Esophagus squamous epithelium (tissue), 5 donors: ENCODE results near the gene GSE1. TPM values are rescaled to one million over a fixed set of nuclear protein-coding genes. Genes with fewer than 3 reads are reported as not detected.

Experiments
- DNase-seq: peaks from one replicate; lab custom pipeline; 2025; lab: John Stamatoyannopoulos, UW
- H3K27ac ChIP-seq, 4 donors: fragments of 200-600 bp; sonication (generic); one replicate each; pipeline ENCODE4 v1.5.1; 2016 to 2019; ENCODE audit warnings: mild to moderate bottlenecking in 1 of 4
- H3K27me3 ChIP-seq, 4 donors: fragments of 200-600 bp; sonication (generic); 1 replicate in 3 of 4; 2 replicates in 1 of 4; pipeline versions ENCODE4 v1.5.1 to v1.6.0; 2017 to 2021; ENCODE audit warnings: antibody characterized with exemption in 1 of 4
- H3K36me3 ChIP-seq, 3 donors: fragments of 200-600 bp; sonication (generic); one replicate each; pipeline ENCODE4 v1.5.1; 2016 to 2019
- H3K4me1 ChIP-seq, 3 donors: fragments of 200-600 bp; sonication (generic); one replicate each; pipeline ENCODE4 v1.5.1; 2017 to 2019
- H3K4me3 ChIP-seq, 4 donors: fragments of 200-600 bp; sonication (generic); 1 replicate in 3 of 4; 2 replicates in 1 of 4; pipeline ENCODE4 v1.5.1; 2016 to 2019; ENCODE audit warnings: mild to moderate bottlenecking in 2 of 4, moderate library complexity in 1 of 4
- H3K9me3 ChIP-seq, 3 donors: fragments of 200-600 bp; sonication (generic); one replicate each; pipeline ENCODE4 v1.5.1; 2016 to 2019
- CTCF ChIP-seq, 6 experiments: fragments of 450-650 bp in 4 of 6; fragments of 200-600 bp in 2 of 6; sonication (generic) in 2 of 6; IDR thresholded peaks; one replicate each; pipeline ENCODE4 v1.5.1; 2016 to 2019; ENCODE audit warnings: antibody characterized with exemption in 6 of 6, mild to moderate bottlenecking in 4 of 6, moderate library complexity in 4 of 6
- POLR2A ChIP-seq, 4 donors: fragments of 450-650 bp; IDR thresholded peaks; one replicate each; pipeline ENCODE4 v1.6.1; 2017; ENCODE audit warnings: antibody characterized with exemption in 4 of 4, mild to moderate bottlenecking in 4 of 4, moderate library complexity in 3 of 4
- WGBS, 2 donors: methylation state at CpG; one replicate each; pipeline ENCODE4 v1.1.5; 2018; 5-methylcytosine and 5-hydroxymethylcytosine counted together
- intact Hi-C: fragments of 100-400 bp; cut with DNase I; formaldehyde crosslinking; loops from one replicate; pipeline ENCODE4 v1.15.0; 2022
- total RNA-seq, 4 donors: library from RNA; depleted of rRNA; stranded (reverse); fragments of >200 nt; gene quantifications; one replicate each; pipeline ENCODE4 v1.1.0, GENCODE V29; 2016
- donor health status: DM: yes; HTN: yes; CAD: no.

GSE1 gene
- total RNA-seq, 4 donors from 2014 or later = 24.6 to 33.6 (median 28.9) TPM

GRCh38 chr16:85653290-85653891, 40.3 kb downstream of the GSE1 start:
- Histone ChIP-seq H3K27ac (peak overlapping the region in 3 of 4 donors; percentile 52 to 85 (median 75)), H3K36me3 (peaks cover 34 to 82% (median 44%) of the 10 kb centered on the region in 3 donors), H3K27me3 (no peaks in the 10 kb centered on the region), H3K9me3 (no peaks in the 10 kb centered on the region), H3K4me1 (peaks cover 4 to 43% (median 20%) of the 10 kb centered on the region in 3 donors), H3K4me3 (no peak overlapping the region)
- WGBS, 2 donors = no CpG with 5 or more reads among the region's 21 CpGs
- no peak for DNase-seq
- TF ChIP-seq POLR2A (IDR thresholded peaks at IDR 0.05) (no peak), CTCF (IDR thresholded peaks at IDR 0.05) (no peak)
- intact Hi-C loops = no loop called here

- intact Hi-C loops = no loop called here
- Histone ChIP-seq H3K36me3 (peaks cover 30 to 82% (median 51%) of the 10 kb centered on the region in 3 donors), H3K27me3 (no peaks in the 10 kb centered on the region), H3K4me3 (no peak overlapping the region), H3K27ac (no peak overlapping the region), H3K9me3 (no peaks in the 10 kb centered on the region), H3K4me1 (peaks cover 4 to 45% (median 20%) of the 10 kb centered on the region in 3 donors)
- 95% methylated on average over 12 of the region's 41 CpGs; no CpG with 5 or more reads in 1 of the 2 donors for WGBS, 2 donors
- TF ChIP-seq POLR2A (IDR thresholded peaks at IDR 0.05) (no peak), CTCF (IDR thresholded peaks at IDR 0.05) (no peak)
- DNase-seq = no peak
Observed at GRCh38 chr16:85654251-85655095, 41.4 kb downstream of the GSE1 start.

- no peak overlapping the region for H3K4me3 ChIP-seq
- peaks cover 8 to 49% (median 24%) of the 10 kb centered on the region in 3 donors for H3K4me1 ChIP-seq
- peaks cover 30 to 82% (median 48%) of the 10 kb centered on the region in 3 donors for H3K36me3 ChIP-seq
- H3K9me3 ChIP-seq = no peaks in the 10 kb centered on the region
- no peaks in the 10 kb centered on the region for H3K27me3 ChIP-seq
- no peak overlapping the region for H3K27ac ChIP-seq
- intact Hi-C loops = no loop called here
- WGBS, 2 donors = 94 to 98% methylated on average over 10 to 13 of the region's 35 CpGs
- DNase-seq = no peak
- no peak for TF ChIP-seq POLR2A (IDR thresholded peaks at IDR 0.05)
- TF ChIP-seq CTCF (IDR thresholded peaks at IDR 0.05) = no peak
Observed at GRCh38 chr16:85655216-85656129, 42.4 kb downstream of the GSE1 start.

DNA sequence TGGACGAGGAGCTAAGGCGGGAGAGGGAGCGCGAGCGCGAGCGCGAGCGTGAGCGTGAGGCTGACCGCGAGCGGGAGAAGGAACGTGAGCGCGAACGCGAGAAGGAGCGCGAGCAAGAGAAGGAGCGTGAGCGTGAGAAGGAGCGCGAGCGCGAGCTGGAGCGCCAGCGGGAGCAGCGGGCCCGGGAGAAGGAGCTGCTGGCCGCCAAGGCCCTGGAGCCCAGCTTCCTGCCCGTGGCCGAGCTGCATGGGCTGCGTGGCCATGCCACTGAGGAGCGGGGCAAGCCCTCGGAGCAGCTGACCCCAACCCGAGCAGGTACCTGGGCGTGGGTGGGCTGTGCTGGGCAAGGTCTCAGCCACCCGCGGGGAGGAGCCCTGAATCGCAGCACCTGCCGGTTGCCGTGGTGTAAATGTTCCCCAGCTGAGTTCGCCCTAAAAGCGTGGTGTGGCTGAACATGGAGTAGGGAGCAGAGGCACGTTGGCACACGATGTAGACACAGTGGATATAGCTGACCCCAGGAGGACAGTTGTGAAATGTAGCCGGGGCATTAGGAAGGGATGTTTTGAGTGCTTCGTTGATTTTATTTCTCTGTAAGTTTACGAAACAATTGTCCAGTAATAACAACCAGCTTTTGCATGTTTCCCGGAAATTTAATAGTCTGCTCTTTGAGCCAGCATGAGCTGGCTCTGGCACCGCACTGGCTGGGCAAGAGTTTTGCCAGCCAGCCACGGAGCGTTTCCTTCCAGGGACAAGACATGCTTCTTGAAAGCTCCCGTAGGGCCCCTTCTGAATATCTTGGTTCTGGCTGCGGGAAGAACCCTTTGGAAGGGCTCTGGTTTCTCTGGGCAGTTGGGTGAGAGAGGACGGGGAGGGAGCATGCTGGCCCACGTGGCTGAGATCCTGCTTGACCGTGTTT, 43.5 kb downstream of the GSE1 start:
- Histone ChIP-seq H3K9me3 (no peaks in the 10 kb centered on the region), H3K27me3 (no peaks in the 10 kb centered on the region), H3K27ac (no peak overlapping the region), H3K36me3 (peaks cover 35 to 84% (median 54%) of the 10 kb centered on the region in 3 donors), H3K4me3 (no peak overlapping the region), H3K4me1 (peaks cover 8 to 38% (median 19%) of the 10 kb centered on the region in 3 donors)
- DNase-seq = no peak
- whole genome bisulfite sequencing, 2 donors = 85 to 93% methylated on average over 14 to 40 of the region's 59 CpGs
- intact Hi-C loops = no loop called here
- TF ChIP-seq POLR2A (IDR thresholded peaks at IDR 0.05) = no peak
- TF ChIP-seq CTCF (IDR thresholded peaks at IDR 0.05) = no peak
